Psoas muscle (tissue), 8 donors: ENCODE results near the gene SH2D4B. TPM values are rescaled to one million over a fixed set of nuclear protein-coding genes. Genes with fewer than 3 reads are reported as not detected.

Experiments
- ATAC-seq, 4 donors: fragments of 200-7000 bp; cut with Tn5 transposase; one replicate each; pipeline ENCODE4 v1.9.1; 2020; ENCODE audit warnings: moderate library complexity in 3 of 4, mild to moderate bottlenecking in 2 of 4
- DNase-seq, 2 donors: peaks; one replicate each; pipeline ENCODE4 v3.0.0-alpha.2; 2020
- H3K27ac ChIP-seq: fragments of 200-600 bp; one replicate; pipeline ENCODE4 v1.8.0; 2022
- H3K27me3 ChIP-seq, 3 donors: fragments of 200-600 bp in 1 of 3; one replicate each; pipeline versions ENCODE4 v1.6.1 to v1.8.0; 2013 to 2022; ENCODE audit warnings: low read length in 2 of 3, mild to moderate bottlenecking in 2 of 3, moderate library complexity in 1 of 3; ENCODE audit not compliant: insufficient read depth in 3 of 3
- H3K36me3 ChIP-seq, 2 donors: fragments of 200-600 bp in 1 of 2; one replicate each; pipeline versions ENCODE4 v1.6.1 to v1.8.0; 2013 to 2022; ENCODE audit warnings: low read depth in 1 of 2, mild to moderate bottlenecking in 1 of 2, moderate library complexity in 1 of 2; ENCODE audit not compliant: insufficient read depth in 1 of 2
- H3K4me1 ChIP-seq: fragments of 200-600 bp; one replicate; pipeline ENCODE4 v1.8.0; 2022
- H3K4me3 ChIP-seq: fragments of 200-600 bp; one replicate; pipeline ENCODE4 v1.8.0; 2022; ENCODE audit warnings: mild to moderate bottlenecking
- H3K9me3 ChIP-seq: fragments of 200-600 bp; one replicate; pipeline ENCODE4 v1.8.0; 2022
- WGBS, 3 donors: extraction: QIAGEN DNeasy Blood & Tissue Kit; methylation state at CpG; one replicate each; pipeline versions ENCODE4 v1.1.6 to v1.1.7; 2013; 5-methylcytosine and 5-hydroxymethylcytosine counted together
- intact Hi-C, 2 donors: fragments of 100-400 bp; cut with DNase I; formaldehyde crosslinking; loops; one replicate each; pipeline versions ENCODE4 v1.11.0 to v1.14.2; 2022
- polyA plus RNA-seq, 3 donors: library from polyadenylated mRNA; stranded (reverse); fragments of 200-250 nt; gene quantifications; one replicate each; pipeline ENCODE4 v1.2.3, GENCODE V29; 2013
- total RNA-seq, 4 donors: library from RNA; stranded (reverse); fragmentation: NEBNext Ultra II Directional in 2 of 4; extraction: Animal tissue kit (Norgen Biotek cat#: 25700) in 2 of 4; gene quantifications; one replicate each; pipeline versions ENCODE4 v1.2.1 to v1.2.4, GENCODE V29; 2021 to 2023
- TF ChIP-seq, protein P1 (sequence below): fragments of 200-600 bp; IDR thresholded peaks from one replicate; pipeline ENCODE4 v1.8.0; 2022; ENCODE audit warnings: antibody characterized with exemption
- donor health status: healthy with polysubstance abuse.
- donor health status: DM: no; HTN: no; CAD: no; lungs with moderate emphysema.
- donor health status: Bipolar disorder and iron deficiency.
- donor health status: healthy.
- donor health status: DM: yes; HTN: yes; CAD: no.
- donor health status: DM: no; HTN: no; CAD: no.
- donor health status: DM: no; HTN: no; CAD: no.
- donor health status: DM: yes; HTN: yes; CAD: no.

Gene SH2D4B
- total and polyA plus RNA-seq, 7 donors = 0.01 TPM; not detected in 6

DNA sequence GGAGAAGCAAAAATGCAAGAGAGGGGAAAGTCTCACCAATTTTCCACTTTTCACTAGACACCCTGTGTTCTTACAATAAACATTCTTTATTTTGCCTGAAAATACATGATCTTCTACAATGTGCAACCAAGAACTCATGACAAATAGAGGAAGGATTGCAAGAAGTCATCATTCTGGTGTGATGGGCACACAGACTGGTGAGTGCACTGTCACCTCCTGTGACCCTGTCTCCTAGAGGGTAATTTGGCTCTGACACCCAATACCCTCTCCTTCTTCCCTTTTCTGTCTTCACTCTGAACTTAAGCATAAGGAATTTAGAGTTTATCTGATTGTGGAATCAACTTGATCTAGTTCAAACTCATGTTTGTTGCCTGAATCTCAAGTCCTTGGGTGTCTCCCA is 153.7 kb downstream of the SH2D4B start:
- no peak for DNase-seq
- Histone ChIP-seq H3K36me3 (no peaks in the 10 kb centered on the region), H3K27ac (no peak overlapping the region), H3K4me1 (no peaks in the 10 kb centered on the region), H3K9me3 (no peaks in the 10 kb centered on the region), H3K4me3 (no peak overlapping the region), H3K27me3 (no peaks in the 10 kb centered on the region)
- intact Hi-C loops = loop anchor here in 1 of 2 donors (10.0 kb wide), 1 partner anchor 233 kb away; no protein-coding TSS in a partner anchor
- ATAC-seq = no peak
- TF ChIP-seq, protein P1, sequence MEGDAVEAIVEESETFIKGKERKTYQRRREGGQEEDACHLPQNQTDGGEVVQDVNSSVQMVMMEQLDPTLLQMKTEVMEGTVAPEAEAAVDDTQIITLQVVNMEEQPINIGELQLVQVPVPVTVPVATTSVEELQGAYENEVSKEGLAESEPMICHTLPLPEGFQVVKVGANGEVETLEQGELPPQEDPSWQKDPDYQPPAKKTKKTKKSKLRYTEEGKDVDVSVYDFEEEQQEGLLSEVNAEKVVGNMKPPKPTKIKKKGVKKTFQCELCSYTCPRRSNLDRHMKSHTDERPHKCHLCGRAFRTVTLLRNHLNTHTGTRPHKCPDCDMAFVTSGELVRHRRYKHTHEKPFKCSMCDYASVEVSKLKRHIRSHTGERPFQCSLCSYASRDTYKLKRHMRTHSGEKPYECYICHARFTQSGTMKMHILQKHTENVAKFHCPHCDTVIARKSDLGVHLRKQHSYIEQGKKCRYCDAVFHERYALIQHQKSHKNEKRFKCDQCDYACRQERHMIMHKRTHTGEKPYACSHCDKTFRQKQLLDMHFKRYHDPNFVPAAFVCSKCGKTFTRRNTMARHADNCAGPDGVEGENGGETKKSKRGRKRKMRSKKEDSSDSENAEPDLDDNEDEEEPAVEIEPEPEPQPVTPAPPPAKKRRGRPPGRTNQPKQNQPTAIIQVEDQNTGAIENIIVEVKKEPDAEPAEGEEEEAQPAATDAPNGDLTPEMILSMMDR = no peak

DNA sequence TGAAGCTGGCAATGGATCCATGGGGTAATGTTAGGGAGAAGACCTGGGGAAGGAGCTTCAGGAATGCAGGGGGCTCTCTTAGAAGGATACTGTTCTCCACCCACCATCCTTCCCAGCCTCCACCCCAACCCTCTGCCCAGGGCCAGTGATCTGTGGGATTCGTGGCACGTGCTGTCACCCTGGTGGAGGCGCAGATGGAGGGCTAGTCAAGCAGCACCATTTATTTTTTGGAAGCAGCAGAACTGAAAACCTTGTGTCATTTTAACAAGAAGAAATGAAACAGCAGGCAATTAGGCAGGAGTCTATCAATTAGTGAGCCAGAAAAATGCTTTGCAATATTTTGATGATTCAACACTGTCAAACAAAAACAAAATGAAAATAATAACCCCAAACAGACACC is 155.9 kb downstream of the SH2D4B start:
- Histone ChIP-seq H3K4me1 (no peaks in the 10 kb centered on the region), H3K4me3 (no peak overlapping the region), H3K27me3 (no peaks in the 10 kb centered on the region), H3K9me3 (no peaks in the 10 kb centered on the region), H3K27ac (no peak overlapping the region), H3K36me3 (no peaks in the 10 kb centered on the region)
- TF ChIP-seq, protein P1 = no peak
- intact Hi-C loops = loop anchor here in 1 of 2 donors (10.0 kb wide), 1 partner anchor 231 kb away; no protein-coding TSS in a partner anchor
- 70 to 91% (median 78%) methylated on average over 3 of the region's 3 CpGs for WGBS, 3 donors
- no peak for ATAC-seq
- no peak for DNase-seq

DNA sequence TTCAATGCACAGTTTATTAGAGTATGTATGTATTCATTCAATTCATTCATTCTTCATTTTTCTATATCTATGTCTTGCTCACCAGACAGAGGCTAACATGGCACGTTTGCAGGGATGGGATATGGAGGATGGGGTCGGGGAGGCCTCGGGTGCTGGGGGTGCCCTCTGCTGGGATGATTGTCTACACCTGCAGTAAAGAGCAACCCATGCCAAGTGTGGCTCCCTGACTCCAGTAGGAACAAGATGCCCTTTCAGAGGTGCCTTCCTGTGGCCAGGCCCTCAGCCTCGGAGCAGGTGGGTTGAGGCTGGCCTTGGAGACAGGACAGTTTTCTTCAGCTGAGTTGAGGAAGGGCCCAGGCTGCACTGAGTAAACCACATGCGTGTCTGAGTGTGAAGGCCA is 157.2 kb downstream of the SH2D4B start:
- H3K27me3 ChIP-seq = no peaks in the 10 kb centered on the region
- intact Hi-C loops = loop anchor here in 1 of 2 donors (10.0 kb wide), 1 partner anchor 230 kb away; no protein-coding TSS in a partner anchor
- TF ChIP-seq, protein P1 = no peak
- no peak overlapping the region for H3K4me3 ChIP-seq
- H3K27ac ChIP-seq = no peak overlapping the region
- H3K9me3 ChIP-seq = no peaks in the 10 kb centered on the region
- no peak for ATAC-seq
- WGBS, 3 donors = 77 to 80% (median 79%) methylated on average over 5 of the region's 5 CpGs
- no peaks in the 10 kb centered on the region for H3K36me3 ChIP-seq
- DNase-seq = no peak
- H3K4me1 ChIP-seq = no peaks in the 10 kb centered on the region

Other genes starting within 250 kb of the SH2D4B start
- gene MAT1A, start 248.2 kb upstream of the SH2D4B start, total RNA-seq = under 1 TPM in 1 of 4 donors, not detected in 3; 0.49 TPM
- gene MAT1A, start 248.2 kb upstream of the SH2D4B start, polyA plus RNA-seq = not detected
- gene DYDC1, start 181.1 kb upstream of the SH2D4B start, total RNA-seq = not detected
- not detected for gene DYDC1, start 181.1 kb upstream of the SH2D4B start, polyA plus RNA-seq
- gene DYDC2, start 181.1 kb upstream of the SH2D4B start, total RNA-seq = not detected
- gene DYDC2, start 181.1 kb upstream of the SH2D4B start, polyA plus RNA-seq = not detected
- gene PRXL2A, start 129.4 kb upstream of the SH2D4B start, total RNA-seq = 10 to 100 TPM; 34.2 to 51.8 (median 41.4) TPM
- 10 to 100 TPM; 19.0 to 39.9 (median 28.4) TPM for gene PRXL2A, start 129.4 kb upstream of the SH2D4B start, polyA plus RNA-seq
- 10 to 100 TPM; 23.9 to 33.3 (median 25.7) TPM for gene TSPAN14, start 83.6 kb upstream of the SH2D4B start, total RNA-seq
- 10 to 100 TPM; 19.4 to 20.0 (median 19.6) TPM for gene TSPAN14, start 83.6 kb upstream of the SH2D4B start, polyA plus RNA-seq